Activated CD4-positive, CD25-positive, alpha-beta regulatory T cell treated with anti-CD3 and anti-CD28 coated beads, Interleukin-2, amount 50 U/mL, for 72 hours (primary cell): ENCODE data around the gene DNASE1L3.

Experiments used
- DNase-seq: peaks from one replicate; pipeline ENCODE4 v3.0.0; 2021

DNASE1L3 gene

DNA sequence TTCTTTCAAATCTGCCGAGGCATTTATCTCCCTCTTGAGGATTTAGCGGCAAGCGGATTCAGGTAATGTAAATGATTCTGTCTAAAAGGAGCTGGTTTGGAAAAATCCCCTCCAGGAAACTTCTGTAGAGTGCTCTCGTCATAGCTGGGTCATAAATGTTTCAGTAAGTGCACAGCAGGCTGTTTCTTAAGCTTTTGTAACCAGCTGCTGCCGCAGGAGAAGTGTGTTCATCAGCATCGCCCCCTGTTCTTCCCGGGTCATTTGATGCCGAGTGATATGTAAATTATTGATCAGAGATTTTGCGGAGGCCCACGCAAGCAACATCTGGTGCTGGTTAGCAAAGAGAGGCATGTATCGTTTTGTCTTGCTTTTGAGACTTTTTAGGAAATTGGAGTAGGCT, 53.1 kb downstream of the DNASE1L3 start:
- DNase-seq: no peak

DNA sequence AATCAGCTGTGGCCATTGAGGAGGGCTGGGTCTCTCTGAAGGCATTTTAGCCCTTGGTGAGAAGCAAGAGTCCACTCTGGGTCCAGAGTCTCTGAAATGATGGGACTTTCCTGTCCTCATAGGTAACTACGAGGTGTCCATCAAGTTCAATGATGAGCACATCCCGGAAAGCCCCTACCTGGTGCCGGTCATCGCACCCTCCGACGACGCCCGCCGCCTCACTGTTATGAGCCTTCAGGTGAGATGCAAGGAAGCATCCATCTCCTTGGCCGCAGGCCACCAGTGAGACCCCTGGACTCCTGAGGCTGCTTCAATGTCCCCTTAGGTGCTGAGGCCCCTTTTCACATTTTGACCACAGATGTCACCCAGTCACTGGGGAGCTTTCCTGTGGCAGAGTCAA, 54.9 kb downstream of the DNASE1L3 start:
- DNase-seq: no peak

DNA sequence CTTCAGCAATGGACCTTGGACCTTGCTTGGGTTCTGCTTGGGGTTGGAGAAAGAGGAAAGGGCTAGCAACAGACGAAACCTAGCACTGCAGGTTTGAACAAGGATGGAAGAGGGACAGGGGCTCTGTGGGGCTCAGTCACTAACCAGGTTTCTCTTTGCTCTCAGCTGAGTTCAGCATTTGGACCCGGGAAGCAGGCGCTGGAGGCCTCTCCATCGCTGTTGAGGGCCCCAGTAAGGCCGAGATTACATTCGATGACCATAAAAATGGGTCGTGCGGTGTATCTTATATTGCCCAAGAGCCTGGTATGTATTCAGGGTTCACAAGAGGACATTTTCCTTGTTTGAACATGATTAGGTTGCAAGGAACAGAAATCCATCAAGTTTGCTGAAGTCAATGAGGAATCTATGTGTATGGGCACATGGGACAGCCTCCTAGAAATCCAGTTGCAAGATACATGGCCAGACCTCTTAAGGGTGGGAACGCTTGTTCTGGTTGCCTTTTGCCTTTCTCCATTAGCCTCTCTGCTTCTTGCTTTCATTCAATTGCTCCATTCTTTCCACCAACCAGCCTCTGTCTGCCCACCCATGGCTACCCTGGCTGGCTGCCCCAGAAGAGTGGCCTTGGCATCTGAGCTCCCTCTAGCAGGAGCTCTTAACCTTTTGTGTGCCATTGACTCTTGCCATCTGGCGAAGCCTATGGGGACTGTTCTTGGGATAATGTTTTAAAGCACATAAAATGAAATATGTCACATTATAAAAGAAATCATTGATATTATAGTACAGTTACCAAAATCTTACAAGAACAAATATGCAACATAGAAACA, 55.9 kb downstream of the DNASE1L3 start:
- no peak for DNase-seq

DNA sequence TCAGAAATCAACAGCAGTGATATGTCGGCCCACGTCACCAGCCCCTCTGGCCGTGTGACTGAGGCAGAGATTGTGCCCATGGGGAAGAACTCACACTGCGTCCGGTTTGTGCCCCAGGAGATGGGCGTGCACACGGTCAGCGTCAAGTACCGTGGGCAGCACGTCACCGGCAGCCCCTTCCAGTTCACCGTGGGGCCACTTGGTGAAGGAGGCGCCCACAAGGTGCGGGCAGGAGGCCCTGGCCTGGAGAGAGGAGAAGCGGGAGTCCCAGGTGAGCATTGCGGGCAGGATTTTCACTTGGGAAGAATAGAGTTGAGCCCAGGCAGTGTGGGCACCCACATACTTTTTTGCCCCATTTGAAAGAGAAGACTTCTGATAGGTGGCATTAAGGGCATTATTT, 57.4 kb downstream of the DNASE1L3 start:
- no peak for DNase-seq

DNA sequence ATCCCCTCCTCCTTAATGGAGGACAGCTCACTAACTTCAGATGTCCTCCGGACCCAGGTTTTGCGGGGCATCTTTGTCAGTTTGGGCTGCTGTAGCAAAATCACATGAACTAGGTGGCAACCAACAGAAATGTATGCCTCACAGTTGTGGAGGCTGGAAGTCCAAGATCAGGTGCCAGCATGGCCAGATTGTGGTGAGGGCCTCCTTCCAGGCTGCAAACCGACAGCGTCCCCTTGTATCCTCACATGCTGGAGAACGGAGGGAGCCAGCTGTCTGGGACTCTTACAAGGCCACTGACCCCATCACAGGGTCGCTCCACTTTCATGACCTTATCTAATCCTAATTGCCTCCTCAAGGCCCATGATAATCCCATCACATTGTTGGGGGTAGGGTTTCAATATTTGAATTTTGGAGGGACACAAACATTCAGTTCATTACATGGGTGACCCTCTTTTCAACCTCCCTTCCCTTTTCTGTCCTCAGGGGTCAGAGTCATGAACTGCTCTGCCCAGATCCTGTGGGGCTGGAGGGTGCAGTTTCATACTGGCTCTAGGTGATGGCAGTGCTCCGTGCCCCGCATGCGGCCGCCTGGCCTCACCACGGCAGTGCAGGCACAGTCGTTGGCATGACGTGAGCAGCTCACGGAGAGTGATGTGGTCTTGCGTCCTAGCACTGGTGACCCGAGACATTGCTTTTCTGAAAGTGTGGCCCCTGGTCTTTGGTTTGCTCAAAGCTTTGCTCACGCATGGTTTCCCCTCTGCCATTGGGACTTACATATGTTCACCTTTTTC, 58.4 kb downstream of the DNASE1L3 start:
- DNase-seq: no peak

DNA sequence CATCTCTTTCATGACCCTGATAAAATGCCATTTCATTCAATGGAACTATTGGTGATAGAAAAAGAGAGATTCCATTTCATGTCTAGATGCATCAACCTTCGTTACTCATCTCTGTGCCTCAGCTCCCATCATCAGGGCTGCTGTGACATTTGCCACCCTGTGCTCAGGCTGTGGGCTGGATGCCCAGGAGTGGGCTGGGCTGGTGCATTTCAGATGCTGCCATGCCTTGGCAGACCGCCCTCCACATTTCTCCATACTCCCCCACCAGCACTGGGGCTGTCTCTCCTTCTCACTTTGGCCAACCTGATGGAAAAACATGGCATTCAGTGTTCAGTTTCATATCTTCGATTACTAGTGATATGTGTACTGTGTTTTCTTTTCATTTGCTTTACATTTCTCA, 59.1 kb downstream of the DNASE1L3 start:
- no peak for DNase-seq

DNA sequence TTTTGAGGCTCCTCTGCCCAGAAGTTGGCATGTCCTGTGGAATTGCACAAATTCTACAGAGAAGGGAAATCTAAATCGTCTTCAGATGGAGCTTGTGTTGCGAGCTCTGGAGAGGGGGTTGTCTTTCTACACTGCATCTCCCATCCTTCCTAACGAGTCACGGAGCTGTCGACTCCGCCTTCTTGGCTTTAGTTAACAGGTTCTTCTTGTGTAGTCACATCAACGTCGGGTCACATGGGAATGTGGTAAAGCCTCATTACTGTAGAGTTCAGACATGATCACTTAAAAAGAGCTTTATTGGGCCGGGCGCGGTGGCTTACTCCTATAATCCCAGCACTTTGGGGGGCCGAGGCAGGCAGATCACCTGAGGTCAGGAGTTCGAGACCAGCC, 60.0 kb downstream of the DNASE1L3 start:
- no peak for DNase-seq

DNA sequence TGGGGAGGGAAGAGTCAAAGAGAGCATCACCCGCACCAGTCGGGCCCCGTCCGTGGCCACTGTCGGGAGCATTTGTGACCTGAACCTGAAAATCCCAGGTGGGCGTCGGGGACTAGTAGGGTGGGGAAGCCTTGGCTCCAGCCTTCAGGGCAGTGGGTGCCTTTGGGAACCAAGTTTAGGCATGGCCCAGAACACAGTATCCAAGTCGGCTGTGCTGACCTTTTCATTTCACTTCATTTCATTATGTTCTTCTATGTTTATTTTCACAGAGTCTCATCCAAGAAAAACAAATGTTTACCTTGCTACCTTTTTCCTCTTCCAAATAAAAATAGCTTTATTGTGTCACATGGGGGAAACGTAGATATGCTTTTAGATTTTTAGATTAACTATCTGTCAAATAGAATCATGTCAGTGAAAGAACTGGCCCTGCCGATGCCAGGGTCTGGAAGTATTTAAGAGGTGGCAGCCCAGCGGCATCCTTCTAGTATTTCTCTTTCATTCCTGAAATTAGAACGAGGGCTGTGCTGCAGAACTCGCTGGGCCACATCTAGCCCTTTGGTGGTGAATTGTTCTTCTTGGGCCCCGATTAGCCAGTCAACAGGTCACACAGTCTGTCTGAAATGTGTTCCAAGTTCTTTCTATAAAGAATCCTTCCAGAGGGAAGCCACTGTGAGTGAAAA, 60.5 kb downstream of the DNASE1L3 start:
- no peak for DNase-seq

DNA sequence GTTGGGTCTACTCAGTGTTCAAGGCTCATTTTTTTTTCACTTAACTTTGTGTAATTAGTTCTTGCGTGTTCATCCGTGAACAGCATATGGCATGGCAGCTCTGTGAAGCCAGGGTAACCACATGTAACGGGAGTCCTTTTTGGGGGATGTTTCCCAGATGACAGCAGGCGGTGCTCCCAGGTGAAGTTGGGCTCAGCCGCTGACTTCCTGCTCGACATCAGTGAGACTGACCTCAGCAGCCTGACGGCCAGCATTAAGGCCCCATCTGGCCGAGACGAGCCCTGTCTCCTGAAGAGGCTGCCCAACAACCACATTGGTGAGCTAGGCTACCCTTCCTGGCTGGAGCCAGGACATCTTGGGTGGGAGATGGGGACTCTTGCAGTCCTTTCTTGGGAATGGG, 62.7 kb downstream of the DNASE1L3 start:
- DNase-seq: no peak

DNA sequence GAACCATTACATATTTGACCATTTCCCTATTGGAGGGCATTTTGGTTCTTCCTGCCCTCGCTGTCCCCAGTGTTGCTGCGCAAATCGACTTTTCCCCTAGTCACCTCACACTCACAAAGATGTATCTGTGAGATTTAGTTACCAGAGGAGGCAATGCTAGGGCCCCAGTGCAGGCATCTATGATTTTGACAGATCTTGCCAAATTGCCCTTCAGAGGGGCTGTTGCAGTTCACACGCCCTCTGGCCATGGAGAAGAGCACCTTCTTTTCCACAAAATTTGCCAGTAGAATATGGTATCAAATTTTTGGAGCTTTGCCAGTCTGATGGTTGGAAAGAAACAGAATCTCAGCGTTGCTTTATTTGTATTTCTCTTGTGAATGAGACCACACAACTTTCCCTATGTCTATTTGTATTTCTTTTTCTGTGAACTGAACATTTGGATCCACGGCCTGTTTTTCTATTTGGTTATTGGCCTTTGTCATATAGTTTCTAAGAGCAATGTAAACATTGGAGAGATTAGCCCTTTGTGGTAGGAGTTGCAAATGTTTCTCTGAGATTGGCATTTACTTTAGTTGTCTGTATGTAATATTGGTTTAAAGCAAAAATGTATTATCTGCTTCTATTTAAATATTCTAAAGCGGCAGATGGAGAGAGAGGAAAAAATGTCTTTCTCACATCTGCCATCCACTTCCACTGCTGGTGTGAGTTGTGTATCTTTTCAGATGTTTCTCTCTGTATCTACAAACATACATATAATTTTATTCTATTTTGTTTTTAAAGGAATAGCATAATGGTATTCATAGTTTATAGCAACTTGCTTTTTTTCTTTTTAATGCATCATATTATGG, 66.1 kb downstream of the DNASE1L3 start:
- no peak for DNase-seq

DNA sequence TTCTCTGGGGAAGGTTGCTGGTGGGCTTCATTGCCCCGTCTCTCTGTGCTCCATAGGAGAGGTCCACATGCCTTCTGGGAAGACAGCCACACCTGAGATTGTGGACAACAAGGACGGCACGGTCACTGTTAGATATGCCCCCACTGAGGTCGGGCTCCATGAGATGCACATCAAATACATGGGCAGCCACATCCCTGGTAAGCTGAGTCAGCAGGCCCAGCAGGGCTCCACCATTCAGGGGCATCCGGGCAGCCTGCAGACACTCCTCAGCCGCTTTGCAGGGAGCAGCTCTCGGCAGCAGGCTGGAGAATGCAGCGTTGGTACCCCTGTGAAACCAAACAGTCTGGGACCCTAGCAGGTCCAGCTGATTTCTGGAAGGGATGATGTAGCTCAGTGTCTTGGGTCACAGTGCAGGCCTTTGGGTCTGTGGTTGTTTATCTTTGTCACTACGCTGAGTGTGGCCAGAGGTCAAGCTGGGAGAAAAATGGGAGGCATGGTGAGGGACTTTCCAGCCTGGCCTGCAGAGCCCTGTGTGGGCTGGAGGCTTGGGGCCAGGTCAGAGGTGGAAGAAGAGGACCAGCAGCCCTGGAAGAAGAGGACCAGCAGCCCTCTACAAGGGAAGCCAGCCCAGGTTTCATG, 67.2 kb downstream of the DNASE1L3 start:
- no peak for DNase-seq
